Measurements from ENCODE around the gene NRDC. TPM values are rescaled to one million over a fixed set of nuclear protein-coding genes. Genes with fewer than 3 reads are reported as not detected.

NRDC gene
- total and polyA plus RNA-seq, 7 donors, result 132 to 385 (median 268) TPM

DNA sequence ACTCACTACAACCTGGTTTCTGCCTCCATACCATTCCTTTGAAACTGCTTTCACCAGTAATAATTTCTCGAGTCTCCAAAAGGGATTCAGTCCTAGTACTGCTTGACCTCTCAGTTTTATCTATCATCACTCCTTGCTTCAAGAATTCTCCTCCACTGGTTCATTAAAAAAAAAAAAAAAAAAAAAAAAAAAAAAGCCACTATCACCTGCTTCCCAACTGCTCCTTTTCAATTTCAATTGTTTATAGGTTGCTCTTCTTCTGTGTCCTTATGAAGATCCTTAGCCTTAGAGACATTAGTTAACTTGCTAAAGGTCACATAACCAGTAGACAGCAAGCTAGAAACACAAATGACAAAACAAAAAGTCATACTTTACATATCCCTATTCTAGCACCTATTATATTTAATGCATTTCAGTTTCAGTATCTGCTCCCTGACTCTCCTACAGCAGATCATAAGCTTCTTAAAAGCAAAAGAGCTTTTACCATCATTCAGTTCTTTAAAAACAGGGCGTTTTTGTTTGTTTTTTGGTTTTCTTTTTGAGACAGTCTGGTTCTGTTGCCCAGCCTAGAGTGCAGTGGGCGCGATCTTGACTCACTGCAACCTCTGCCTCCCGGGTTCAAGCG is 7.1 kb downstream of the NRDC start:
- no peak for TF ChIP-seq CTCF (IDR thresholded peaks at IDR 0.05)
- no peaks in the 10 kb centered on the region for H3K36me3 ChIP-seq (ENCODE audit: insufficient read depth in 1 of 2, low read depth in 1 of 2)
- WGBS, 3 donors, result 84 to 99% (median 93%) methylated on average over 6 of the region's 6 CpGs
- DNase-seq (no peak), ATAC-seq (no peak)
- peak overlapping the region; percentile 50 for H3K27ac ChIP-seq
- intact Hi-C loops (cut with DNase I), result no loop called here
- peaks cover 41% of the 10 kb centered on the region for H3K4me1 ChIP-seq
- no peak overlapping the region for H3K4me3 ChIP-seq
- no peaks in the 10 kb centered on the region for H3K27me3 ChIP-seq (ENCODE audit: insufficient read depth in 3 of 3, low read length in 2 of 3)
- no peaks in the 10 kb centered on the region for H3K9me3 ChIP-seq

- peaks cover 40% of the 10 kb centered on the region for H3K4me1 ChIP-seq
- peak in 3 of 4 donors; percentile 56 to 71 (median 65) for ATAC-seq
These were observed 7.8 kb downstream of the NRDC start for GRCh38 chr1:51870603-51871350.

GRCh38 chr1:51867479-51868232 is 10.9 kb downstream of the NRDC start:
- DNase-seq (no peak), ATAC-seq (no peak)
- WGBS, 3 donors, result 92 to 94% (median 93%) methylated on average over 4 of the region's 4 CpGs
- H3K4me3 ChIP-seq, result no peak overlapping the region
- H3K9me3 ChIP-seq, result no peaks in the 10 kb centered on the region
- no peaks in the 10 kb centered on the region for H3K36me3 ChIP-seq (ENCODE audit: insufficient read depth in 1 of 2, low read depth in 1 of 2)
- H3K27ac ChIP-seq, result no peak overlapping the region
- intact Hi-C loops (cut with DNase I), result no loop called here
- H3K4me1 ChIP-seq, result peaks cover 20% of the 10 kb centered on the region
- H3K27me3 ChIP-seq (ENCODE audit: insufficient read depth in 3 of 3, low read length in 2 of 3), result no peaks in the 10 kb centered on the region
- TF ChIP-seq CTCF (IDR thresholded peaks at IDR 0.05), result no peak

More at GRCh38 chr1:51870603-51871350, 7.8 kb downstream of the NRDC start:
- H3K4me3 ChIP-seq, result no peak overlapping the region
- no peaks in the 10 kb centered on the region for H3K9me3 ChIP-seq
- H3K36me3 ChIP-seq (ENCODE audit: insufficient read depth in 1 of 2, low read depth in 1 of 2), result no peaks in the 10 kb centered on the region
- peak overlapping the region; percentile 50 for H3K27ac ChIP-seq
- WGBS, 3 donors, result 60 to 67% (median 61%) methylated on average over 7 of the region's 7 CpGs
- no peak for TF ChIP-seq CTCF (IDR thresholded peaks at IDR 0.05)
- no peak for DNase-seq
- no peaks in the 10 kb centered on the region for H3K27me3 ChIP-seq (ENCODE audit: insufficient read depth in 3 of 3, low read length in 2 of 3)
- intact Hi-C loops (cut with DNase I), result no loop called here

DNA sequence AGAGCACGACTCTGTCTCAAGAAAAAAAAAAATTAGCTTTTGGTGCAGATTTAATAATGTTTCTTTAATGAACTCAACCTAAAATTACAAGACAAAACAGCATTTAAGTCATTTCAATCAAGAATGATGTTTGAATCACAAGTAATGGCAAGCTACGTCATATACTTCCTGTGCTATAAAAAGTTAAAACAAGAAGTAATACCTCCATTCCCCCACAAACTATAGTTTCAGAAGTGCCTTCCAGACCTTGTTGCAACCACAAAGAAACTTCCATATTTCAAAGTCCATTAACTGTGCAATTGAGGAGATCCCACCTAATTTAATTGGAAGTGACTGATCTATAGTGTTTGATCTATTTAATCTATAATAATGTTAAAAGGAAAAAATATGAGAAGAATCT is 15.1 kb downstream of the NRDC start:
- H3K4me1 ChIP-seq, result peaks cover 34% of the 10 kb centered on the region
- no peak overlapping the region for H3K4me3 ChIP-seq
- no peak for TF ChIP-seq CTCF (IDR thresholded peaks at IDR 0.05)
- H3K27me3 ChIP-seq (ENCODE audit: insufficient read depth in 3 of 3, low read length in 2 of 3), result no peaks in the 10 kb centered on the region
- no peak for ATAC-seq
- DNase-seq, result no peak
- H3K27ac ChIP-seq, result no peak overlapping the region
- 82 to 99% (median 87%) methylated on average over 2 of the region's 2 CpGs for WGBS, 3 donors
- intact Hi-C loops (cut with DNase I), result no loop called here
- H3K9me3 ChIP-seq, result no peaks in the 10 kb centered on the region
- no peaks in the 10 kb centered on the region for H3K36me3 ChIP-seq (ENCODE audit: insufficient read depth in 1 of 2, low read depth in 1 of 2)
